Inflammatory macrophage (primary cell): ENCODE measurements around the gene XRCC5.

ENCODE experiments used
- DNase-seq, 2 donors: peaks; one replicate each; pipeline ENCODE4 v3.0.0-alpha.2; 2020 to 2022

XRCC5 gene

GRCh38 chr2:216234106-216234505 lies 125.0 kb downstream of the XRCC5 start:
- no peak for DNase-seq

GRCh38 chr2:216235462-216235861 lies 126.3 kb downstream of the XRCC5 start:
- no peak for DNase-seq

GRCh38 chr2:216235896-216236295 lies 126.7 kb downstream of the XRCC5 start:
- no peak for DNase-seq

GRCh38 chr2:216236486-216236885 lies 127.3 kb downstream of the XRCC5 start:
- DNase-seq, result no peak

- DNase-seq, result no peak
Measured at GRCh38 chr2:216242365-216242764, 133.2 kb downstream of the XRCC5 start.

GRCh38 chr2:216243026-216243425 lies 133.9 kb downstream of the XRCC5 start:
- no peak for DNase-seq

- no peak for DNase-seq
Measured at GRCh38 chr2:216245391-216245975, 136.3 kb downstream of the XRCC5 start.

GRCh38 chr2:216246766-216247165 lies 137.6 kb downstream of the XRCC5 start:
- DNase-seq, result no peak
